SK-N-SH treated with all-trans-retinoic acid at 6 μM for 48 hours (cell line): ENCODE data around the gene TES.
"Not testable (repeated sequence)": the region's sequence is repeated elsewhere in the genome, so short reads cannot be mapped to it uniquely, and the experiment has no call there.

ENCODE experiments used
- ATAC-seq: fragments of 200-7000 bp; cut with Tn5 transposase; 3 replicates; pipeline ENCODE4 v1.9.1; 2020; ENCODE audit warnings: mild to moderate bottlenecking, moderate library complexity
- ARNTL ChIP-seq: fragments of 450-650 bp; formaldehyde crosslinking; IDR thresholded peaks from 2 replicates; pipeline ENCODE4 v1.5.0; 2020; ENCODE audit warnings: low read depth, mild to moderate bottlenecking, moderate library complexity, borderline replicate concordance
- BACH2 ChIP-seq: fragments of 250-450 bp; sonication (Bioruptor Pico); IDR thresholded peaks from 2 replicates; pipeline ENCODE4 v1.9.0; 2021; ENCODE audit warnings: mild to moderate bottlenecking, borderline replicate concordance
- CSDC2 ChIP-seq: fragments of 250-450 bp; sonication (Bioruptor Pico); IDR thresholded peaks from 2 replicates; pipeline ENCODE4 v1.5.0; 2020; ENCODE audit warnings: mild to moderate bottlenecking, moderate library complexity
- ESRRG ChIP-seq: fragments of 250-450 bp; sonication (Bioruptor Pico); IDR thresholded peaks from 2 replicates; pipeline ENCODE4 v1.6.1; 2021; ENCODE audit warnings: mild to moderate bottlenecking
- GLIS3 ChIP-seq: fragments of 250-450 bp; sonication (Bioruptor Pico); IDR thresholded peaks from 2 replicates; pipeline ENCODE4 v1.5.0; 2020; ENCODE audit warnings: mild to moderate bottlenecking, moderate library complexity
- ISL1 ChIP-seq: fragments of 250-450 bp; sonication (Bioruptor Pico); IDR thresholded peaks from 2 replicates; pipeline ENCODE4 v2.1.2; 2022; ENCODE audit warnings: mild to moderate bottlenecking, moderate library complexity
- OSR1 ChIP-seq: fragments of 250-450 bp; sonication (Bioruptor Pico); IDR thresholded peaks from 2 replicates; pipeline ENCODE4 v1.8.0; 2022; ENCODE audit warnings: moderate library complexity, mild to moderate bottlenecking, inconsistent platforms
- RARB ChIP-seq: fragments of 250-450 bp; sonication (Bioruptor Pico); IDR thresholded peaks from 2 replicates; pipeline ENCODE4 v1.8.0; 2021; ENCODE audit warnings: mild to moderate bottlenecking, moderate library complexity
- SNAI2 ChIP-seq: fragments of 250-450 bp; sonication (Bioruptor Pico); IDR thresholded peaks from 2 replicates; pipeline ENCODE4 v1.5.0; 2020; ENCODE audit warnings: mild to moderate bottlenecking, moderate library complexity
- TCF4 ChIP-seq: fragments of 250-450 bp; sonication (Bioruptor Pico); IDR thresholded peaks from 2 replicates; pipeline ENCODE4 v1.8.0; 2021; ENCODE audit warnings: mild to moderate bottlenecking, moderate library complexity, borderline replicate concordance
- ZC3H10 ChIP-seq: fragments of 250-450 bp; sonication (Bioruptor Pico); IDR thresholded peaks from 2 replicates; pipeline ENCODE4 v1.5.1; 2021; ENCODE audit warnings: mild to moderate bottlenecking, moderate library complexity
- ZFP30 ChIP-seq: fragments of 450-650 bp; formaldehyde crosslinking; IDR thresholded peaks from 2 replicates; pipeline ENCODE4 v1.5.0; 2022; ENCODE audit warnings: mild to moderate bottlenecking, moderate library complexity
- ZNF565 ChIP-seq: fragments of 450-650 bp; formaldehyde crosslinking; conservative IDR thresholded peaks from 2 replicates; pipeline ENCODE4 v1.5.0; 2020; ENCODE audit warnings: low read depth, mild to moderate bottlenecking, moderate library complexity
- ZNF8 ChIP-seq: fragments of 450-650 bp; formaldehyde crosslinking; IDR thresholded peaks from 2 replicates; pipeline ENCODE4 v1.5.0; 2020; ENCODE audit warnings: mild to moderate bottlenecking, moderate library complexity
- TF ChIP-seq, protein P1 (sequence below): fragments of 250-450 bp; sonication (Bioruptor Pico); IDR thresholded peaks from 2 replicates; pipeline ENCODE4 v1.8.0; 2020; ENCODE audit warnings: mild to moderate bottlenecking, moderate library complexity, borderline replicate concordance
- TF ChIP-seq, protein P2 (sequence below): fragments of 250-450 bp; sonication (Bioruptor Pico); IDR thresholded peaks from 2 replicates; pipeline ENCODE4 v1.8.0; 2021; ENCODE audit warnings: low read depth, mild to moderate bottlenecking, moderate library complexity, borderline replicate concordance
- TF ChIP-seq, protein P3 (sequence below): fragments of 250-450 bp; sonication (Bioruptor Pico); IDR thresholded peaks from 2 replicates; pipeline ENCODE4 v1.5.0; 2020; ENCODE audit warnings: mild to moderate bottlenecking, moderate library complexity
- TF ChIP-seq, protein P4 (sequence below): fragments of 250-450 bp; sonication (Bioruptor Pico); IDR thresholded peaks from 2 replicates; pipeline ENCODE4 v1.5.1; 2020; ENCODE audit warnings: low read depth, mild to moderate bottlenecking, moderate library complexity

The TES gene

DNA sequence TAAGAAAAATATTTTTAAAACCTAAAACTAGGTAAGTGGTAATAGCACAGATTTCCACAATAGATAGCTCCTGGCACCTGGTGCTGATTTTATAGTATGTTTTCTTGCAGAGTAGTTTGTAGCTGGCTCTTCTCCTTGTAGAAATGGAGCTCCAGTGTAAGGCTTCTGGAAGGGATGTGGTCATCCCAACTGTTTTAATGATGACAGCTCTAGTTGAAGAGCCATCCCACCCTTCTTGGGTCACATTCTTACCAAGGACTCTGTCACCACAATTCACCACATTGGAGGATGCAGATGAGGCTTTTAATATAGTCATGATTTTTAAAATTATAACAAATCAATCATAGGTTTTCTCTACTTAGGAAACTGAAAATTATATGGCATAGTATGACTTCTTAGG lies 31.0 kb downstream of the TES start:
- TF ChIP-seq, protein P1, sequence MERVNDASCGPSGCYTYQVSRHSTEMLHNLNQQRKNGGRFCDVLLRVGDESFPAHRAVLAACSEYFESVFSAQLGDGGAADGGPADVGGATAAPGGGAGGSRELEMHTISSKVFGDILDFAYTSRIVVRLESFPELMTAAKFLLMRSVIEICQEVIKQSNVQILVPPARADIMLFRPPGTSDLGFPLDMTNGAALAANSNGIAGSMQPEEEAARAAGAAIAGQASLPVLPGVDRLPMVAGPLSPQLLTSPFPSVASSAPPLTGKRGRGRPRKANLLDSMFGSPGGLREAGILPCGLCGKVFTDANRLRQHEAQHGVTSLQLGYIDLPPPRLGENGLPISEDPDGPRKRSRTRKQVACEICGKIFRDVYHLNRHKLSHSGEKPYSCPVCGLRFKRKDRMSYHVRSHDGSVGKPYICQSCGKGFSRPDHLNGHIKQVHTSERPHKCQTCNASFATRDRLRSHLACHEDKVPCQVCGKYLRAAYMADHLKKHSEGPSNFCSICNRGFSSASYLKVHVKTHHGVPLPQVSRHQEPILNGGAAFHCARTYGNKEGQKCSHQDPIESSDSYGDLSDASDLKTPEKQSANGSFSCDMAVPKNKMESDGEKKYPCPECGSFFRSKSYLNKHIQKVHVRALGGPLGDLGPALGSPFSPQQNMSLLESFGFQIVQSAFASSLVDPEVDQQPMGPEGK, result no peak
- TF ChIP-seq ZFP30 (CRISPR knock-in tag) (no peak), OSR1 (CRISPR knock-in tag) (no peak), ARNTL (no peak)

DNA sequence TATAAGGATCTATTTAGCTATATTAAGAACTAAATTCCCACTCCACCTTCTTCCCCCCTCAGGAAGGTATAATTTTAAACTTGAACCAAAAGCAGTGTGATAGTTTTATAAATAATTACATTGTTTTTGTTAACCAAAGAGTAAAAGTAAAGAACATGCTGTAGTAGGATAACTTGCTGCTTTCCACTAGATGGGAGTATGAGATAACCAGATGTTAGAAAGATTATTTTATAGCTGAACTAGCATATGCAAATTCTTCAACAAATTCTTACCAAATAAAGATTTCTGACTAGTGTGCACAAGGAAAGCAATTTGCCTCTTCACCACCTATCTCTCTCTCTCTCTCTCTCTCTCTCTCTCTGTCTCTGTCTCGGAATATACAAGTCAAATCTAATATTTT lies 31.8 kb downstream of the TES start:
- peak; percentile 72 for ATAC-seq
- TF ChIP-seq ARNTL, result no peak
- no peak for TF ChIP-seq ZNF8 (CRISPR knock-in tag)
- no peak for TF ChIP-seq TCF4 (CRISPR knock-in tag)
- TF ChIP-seq, protein P2, sequence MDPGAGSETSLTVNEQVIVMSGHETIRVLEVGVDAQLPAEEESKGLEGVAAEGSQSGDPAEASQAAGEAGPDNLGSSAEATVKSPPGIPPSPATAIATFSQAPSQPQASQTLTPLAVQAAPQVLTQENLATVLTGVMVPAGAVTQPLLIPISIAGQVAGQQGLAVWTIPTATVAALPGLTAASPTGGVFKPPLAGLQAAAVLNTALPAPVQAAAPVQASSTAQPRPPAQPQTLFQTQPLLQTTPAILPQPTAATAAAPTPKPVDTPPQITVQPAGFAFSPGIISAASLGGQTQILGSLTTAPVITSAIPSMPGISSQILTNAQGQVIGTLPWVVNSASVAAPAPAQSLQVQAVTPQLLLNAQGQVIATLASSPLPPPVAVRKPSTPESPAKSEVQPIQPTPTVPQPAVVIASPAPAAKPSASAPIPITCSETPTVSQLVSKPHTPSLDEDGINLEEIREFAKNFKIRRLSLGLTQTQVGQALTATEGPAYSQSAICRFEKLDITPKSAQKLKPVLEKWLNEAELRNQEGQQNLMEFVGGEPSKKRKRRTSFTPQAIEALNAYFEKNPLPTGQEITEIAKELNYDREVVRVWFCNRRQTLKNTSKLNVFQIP, result no peak
- no peak for TF ChIP-seq GLIS3 (CRISPR knock-in tag)
- TF ChIP-seq, protein P1, result no peak

More for the DNA sequence above, 31.0 kb downstream of the TES start:
- ATAC-seq, result no peak

DNA sequence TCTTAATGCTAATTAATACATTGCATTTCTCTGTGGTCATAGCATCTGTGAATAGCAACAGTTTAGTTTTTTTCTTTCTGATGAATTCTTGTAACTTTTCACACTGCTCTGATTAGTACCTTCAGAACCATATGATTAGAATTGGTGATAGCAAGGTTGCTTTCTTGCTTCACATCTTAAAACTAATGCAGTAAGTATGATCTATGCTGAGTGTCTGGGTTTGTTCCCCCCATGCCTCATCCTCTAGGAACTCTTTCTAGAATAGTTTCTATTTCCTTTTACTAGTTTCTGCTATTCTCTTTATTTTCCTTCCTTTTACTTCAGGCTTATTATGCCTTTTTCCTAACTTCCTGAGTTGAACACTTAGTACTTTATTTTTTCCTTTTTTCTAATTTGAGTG lies 32.4 kb downstream of the TES start:
- TF ChIP-seq GLIS3 (CRISPR knock-in tag), result no peak
- no peak for TF ChIP-seq SNAI2 (CRISPR knock-in tag)
- ATAC-seq, result no peak

DNA sequence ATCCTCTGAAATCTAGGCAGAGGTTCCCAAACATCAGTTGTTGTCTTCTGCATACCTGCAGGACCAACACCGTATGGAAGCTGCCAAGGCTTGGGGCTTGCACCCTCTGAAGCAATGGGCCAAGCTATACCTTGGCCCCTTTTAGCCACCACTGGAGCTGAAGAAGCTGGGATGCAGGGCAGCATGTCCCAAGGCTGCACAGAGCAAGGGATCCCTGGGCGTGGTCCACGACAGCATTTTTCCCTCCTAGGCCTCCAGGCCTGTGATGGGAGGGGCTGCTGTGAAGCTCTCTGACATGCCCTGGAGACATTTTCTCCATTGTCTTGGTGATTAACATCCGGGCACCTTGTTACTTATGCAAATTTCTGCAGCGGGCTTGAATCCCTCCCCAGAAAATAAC lies 34.5 kb downstream of the TES start:
- ATAC-seq, result not testable (repeated sequence)

DNA sequence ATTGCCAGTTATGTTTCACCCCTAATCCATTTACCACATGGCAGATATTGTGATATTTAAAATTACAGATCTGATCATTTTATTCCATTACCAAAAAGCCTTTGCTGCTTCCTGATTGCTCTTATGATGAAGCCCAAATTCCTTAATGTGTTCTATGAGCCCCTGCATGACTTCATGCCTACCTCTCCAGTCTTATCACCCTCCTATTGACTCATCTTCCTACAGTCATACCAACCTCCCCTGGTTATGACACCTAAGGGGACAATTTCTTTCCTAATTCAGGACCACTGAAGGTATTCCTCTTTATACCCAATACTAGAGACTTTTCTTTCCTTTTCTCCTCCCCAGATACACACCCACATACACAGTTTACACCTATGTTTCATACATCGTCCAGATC lies 36.0 kb downstream of the TES start:
- TF ChIP-seq, protein P1, result no peak
- TF ChIP-seq ISL1 (no peak), ZC3H10 (no peak), BACH2 (CRISPR knock-in tag) (no peak), ZNF8 (CRISPR knock-in tag) (no peak), GLIS3 (CRISPR knock-in tag) (no peak), ZNF565 (CRISPR knock-in tag) (no peak), CSDC2 (no peak), ZFP30 (CRISPR knock-in tag) (no peak), RARB (CRISPR knock-in tag) (no peak), ESRRG (CRISPR knock-in tag) (no peak)
- TF ChIP-seq, protein P3, sequence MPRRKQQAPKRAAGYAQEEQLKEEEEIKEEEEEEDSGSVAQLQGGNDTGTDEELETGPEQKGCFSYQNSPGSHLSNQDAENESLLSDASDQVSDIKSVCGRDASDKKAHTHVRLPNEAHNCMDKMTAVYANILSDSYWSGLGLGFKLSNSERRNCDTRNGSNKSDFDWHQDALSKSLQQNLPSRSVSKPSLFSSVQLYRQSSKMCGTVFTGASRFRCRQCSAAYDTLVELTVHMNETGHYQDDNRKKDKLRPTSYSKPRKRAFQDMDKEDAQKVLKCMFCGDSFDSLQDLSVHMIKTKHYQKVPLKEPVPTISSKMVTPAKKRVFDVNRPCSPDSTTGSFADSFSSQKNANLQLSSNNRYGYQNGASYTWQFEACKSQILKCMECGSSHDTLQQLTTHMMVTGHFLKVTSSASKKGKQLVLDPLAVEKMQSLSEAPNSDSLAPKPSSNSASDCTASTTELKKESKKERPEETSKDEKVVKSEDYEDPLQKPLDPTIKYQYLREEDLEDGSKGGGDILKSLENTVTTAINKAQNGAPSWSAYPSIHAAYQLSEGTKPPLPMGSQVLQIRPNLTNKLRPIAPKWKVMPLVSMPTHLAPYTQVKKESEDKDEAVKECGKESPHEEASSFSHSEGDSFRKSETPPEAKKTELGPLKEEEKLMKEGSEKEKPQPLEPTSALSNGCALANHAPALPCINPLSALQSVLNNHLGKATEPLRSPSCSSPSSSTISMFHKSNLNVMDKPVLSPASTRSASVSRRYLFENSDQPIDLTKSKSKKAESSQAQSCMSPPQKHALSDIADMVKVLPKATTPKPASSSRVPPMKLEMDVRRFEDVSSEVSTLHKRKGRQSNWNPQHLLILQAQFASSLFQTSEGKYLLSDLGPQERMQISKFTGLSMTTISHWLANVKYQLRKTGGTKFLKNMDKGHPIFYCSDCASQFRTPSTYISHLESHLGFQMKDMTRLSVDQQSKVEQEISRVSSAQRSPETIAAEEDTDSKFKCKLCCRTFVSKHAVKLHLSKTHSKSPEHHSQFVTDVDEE (CRISPR knock-in tag), result no peak
- TF ChIP-seq, protein P4, sequence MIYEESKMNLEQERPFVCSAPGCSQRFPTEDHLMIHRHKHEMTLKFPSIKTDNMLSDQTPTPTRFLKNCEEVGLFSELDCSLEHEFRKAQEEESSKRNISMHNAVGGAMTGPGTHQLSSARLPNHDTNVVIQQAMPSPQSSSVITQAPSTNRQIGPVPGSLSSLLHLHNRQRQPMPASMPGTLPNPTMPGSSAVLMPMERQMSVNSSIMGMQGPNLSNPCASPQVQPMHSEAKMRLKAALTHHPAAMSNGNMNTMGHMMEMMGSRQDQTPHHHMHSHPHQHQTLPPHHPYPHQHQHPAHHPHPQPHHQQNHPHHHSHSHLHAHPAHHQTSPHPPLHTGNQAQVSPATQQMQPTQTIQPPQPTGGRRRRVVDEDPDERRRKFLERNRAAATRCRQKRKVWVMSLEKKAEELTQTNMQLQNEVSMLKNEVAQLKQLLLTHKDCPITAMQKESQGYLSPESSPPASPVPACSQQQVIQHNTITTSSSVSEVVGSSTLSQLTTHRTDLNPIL (CRISPR knock-in tag), result no peak
- ATAC-seq, result no peak
